Heart right ventricle (tissue), 16 donors: ENCODE results near the gene HDAC11. TPM values are rescaled to one million over a fixed set of nuclear protein-coding genes. Genes with fewer than 3 reads are reported as not detected.
"Not testable (repeated sequence)": the region's sequence is repeated elsewhere in the genome, so short reads cannot be mapped to it uniquely, and the experiment has no call there.

Source experiments
- ATAC-seq, 8 donors: fragments of 200-7000 bp; cut with Tn5 transposase; one replicate each; pipeline ENCODE4 v1.9.1; 2020; ENCODE audit warnings: mild to moderate bottlenecking in 8 of 8, moderate library complexity in 8 of 8, moderate number of reproducible peaks in 1 of 8
- DNase-seq, 2 donors: peaks; one replicate each; pipeline ENCODE4 v3.0.0-alpha.2; 2020
- H3K27ac ChIP-seq, 10 donors: fragments of 200-600 bp; sonication (generic) in 2 of 10; one replicate each; pipeline versions ENCODE4 v1.5.0 to v1.8.0; 2020 to 2022; ENCODE audit warnings: mild to moderate bottlenecking in 3 of 10
- H3K27me3 ChIP-seq, 7 donors: fragments of 200-600 bp; one replicate each; pipeline ENCODE4 v1.8.0; 2021 to 2022; ENCODE audit warnings: mild to moderate bottlenecking in 2 of 7
- H3K36me3 ChIP-seq, 9 donors: fragments of 200-600 bp; sonication (generic) in 1 of 9; one replicate each; pipeline versions ENCODE4 v1.5.0 to v1.8.0; 2020 to 2022; ENCODE audit warnings: mild to moderate bottlenecking in 2 of 9
- H3K4me1 ChIP-seq, 9 donors: fragments of 200-600 bp; sonication (generic) in 1 of 9; one replicate each; pipeline versions ENCODE4 v1.5.0 to v1.8.0; 2020 to 2022; ENCODE audit warnings: mild to moderate bottlenecking in 4 of 9
- H3K4me3 ChIP-seq, 10 donors: fragments of 200-600 bp; sonication (generic) in 2 of 10; one replicate each; pipeline versions ENCODE4 v1.5.0 to v1.8.0; 2020 to 2022; ENCODE audit warnings: mild to moderate bottlenecking in 7 of 10, moderate library complexity in 2 of 10
- H3K9me3 ChIP-seq, 11 donors: fragments of 200-600 bp in 10 of 11; sonication (generic) in 2 of 11; one replicate each; pipeline versions ENCODE4 v1.5.0 to v1.8.0; 2013 to 2022; ENCODE audit warnings: mild to moderate bottlenecking in 2 of 11, control low read depth in 1 of 11, moderate library complexity in 1 of 11
- WGBS, 2 donors: extraction: QIAGEN DNeasy Blood & Tissue Kit; methylation state at CpG; one replicate each; pipeline ENCODE4 v1.1.7; 2013; ENCODE audit warnings: inconsistent platforms in 1 of 2; 5-methylcytosine and 5-hydroxymethylcytosine counted together
- intact Hi-C, 10 donors: fragments of 100-400 bp; cut with DNase I; formaldehyde crosslinking; loops; one replicate each; pipeline versions ENCODE4 v1.11.1 to v1.14.2; 2022
- polyA plus RNA-seq, 2 donors: library from polyadenylated mRNA; stranded (reverse); fragments of 200-250 nt; gene quantifications; one replicate each; pipeline ENCODE4 v1.2.3, GENCODE V29; 2013
- total RNA-seq, 10 donors: library from RNA; stranded (reverse); fragmentation: NEBNext Ultra II Directional in 3 of 10; extraction: Animal tissue kit (Norgen Biotek cat#: 25700) in 3 of 10; gene quantifications; one replicate each; pipeline versions ENCODE4 v1.2.1 to v1.2.4, GENCODE V29; 2021 to 2023
- TF ChIP-seq, protein P1 (sequence below), 9 donors: fragments of 200-600 bp; sonication (generic) in 2 of 9; IDR thresholded peaks; one replicate each; pipeline versions ENCODE4 v1.5.0 to v1.8.0; 2021 to 2022; ENCODE audit warnings: antibody characterized with exemption in 9 of 9, mild to moderate bottlenecking in 5 of 9, moderate library complexity in 1 of 9
- donor health status: Arrhythmogenic right ventricular cardiomyopathy.
- donor health status: ischemic (EF 13 %, LVEDD 7.1; RV severe dilation, severe dysfunction).
- donor health status: healthy with polysubstance abuse.
- donor health status: DM: no; HTN: yes; CAD: no.
- donor health status: DM: no; HTN: no; CAD: no.
- donor health status: ischemic (EF 25% LVEDD 6.9; RV normal size, moderate dysfunction).
- donor health status: ischemic (EF 25% LVEDD 5.7; RV mildly dilated, moderate dysfunction).
- donor health status: healthy.
- donor health status: DM: yes; HTN: yes; CAD: no.
- donor health status: Ischemic cardiomyopathy.
- donor health status: ischemic (EF 35%, LVEDD 5.7; RV mildly dilated, moderate dysfunction).
- donor health status: nonischemic (EF 11% LVEDD 7.7; RV severe dilation, severe dysfunction).
- donor health status: DM: yes; HTN: yes; CAD: no.
- donor health status: PGD.
- donor health status: ischemic (EF 29% LVEDD 5.4; RV normal size, mild dysfunction).
- donor health status: nonischemic (EF 23%, LVEDD 6.1; RV moderate dilation, normal function).

Gene HDAC11
- total and polyA plus RNA-seq, 12 donors = 15.9 to 46.0 (median 33.3) TPM

GRCh38 chr3:13521309-13521708 lies 41.2 kb downstream of the HDAC11 start:
- Histone ChIP-seq H3K9me3 (no peaks in the 10 kb centered on the region), H3K36me3 (no peaks in the 10 kb centered on the region), H3K27me3 (no peaks in the 10 kb centered on the region), H3K4me3 (no peak overlapping the region), H3K27ac (no peak overlapping the region), H3K4me1 (peaks cover 21 to 42% (median 31%) of the 10 kb centered on the region in 9 donors)
- DNase-seq (no peak), ATAC-seq (no peak)
- intact Hi-C loops = no loop called here
- TF ChIP-seq, protein P1, sequence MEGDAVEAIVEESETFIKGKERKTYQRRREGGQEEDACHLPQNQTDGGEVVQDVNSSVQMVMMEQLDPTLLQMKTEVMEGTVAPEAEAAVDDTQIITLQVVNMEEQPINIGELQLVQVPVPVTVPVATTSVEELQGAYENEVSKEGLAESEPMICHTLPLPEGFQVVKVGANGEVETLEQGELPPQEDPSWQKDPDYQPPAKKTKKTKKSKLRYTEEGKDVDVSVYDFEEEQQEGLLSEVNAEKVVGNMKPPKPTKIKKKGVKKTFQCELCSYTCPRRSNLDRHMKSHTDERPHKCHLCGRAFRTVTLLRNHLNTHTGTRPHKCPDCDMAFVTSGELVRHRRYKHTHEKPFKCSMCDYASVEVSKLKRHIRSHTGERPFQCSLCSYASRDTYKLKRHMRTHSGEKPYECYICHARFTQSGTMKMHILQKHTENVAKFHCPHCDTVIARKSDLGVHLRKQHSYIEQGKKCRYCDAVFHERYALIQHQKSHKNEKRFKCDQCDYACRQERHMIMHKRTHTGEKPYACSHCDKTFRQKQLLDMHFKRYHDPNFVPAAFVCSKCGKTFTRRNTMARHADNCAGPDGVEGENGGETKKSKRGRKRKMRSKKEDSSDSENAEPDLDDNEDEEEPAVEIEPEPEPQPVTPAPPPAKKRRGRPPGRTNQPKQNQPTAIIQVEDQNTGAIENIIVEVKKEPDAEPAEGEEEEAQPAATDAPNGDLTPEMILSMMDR (IDR thresholded peaks at IDR 0.05) = no peak
- 63 to 65% methylated on average over 6 of the region's 6 CpGs for WGBS, 2 donors

- H3K27me3 ChIP-seq, H3K9me3 ChIP-seq, intact Hi-C loops, H3K36me3 ChIP-seq, DNase-seq, ATAC-seq, H3K27ac ChIP-seq, H3K4me3 ChIP-seq: not testable (repeated sequence)
- WGBS, 2 donors = 97 to 98% methylated on average over 2 of the region's 2 CpGs
- peaks cover 17 to 40% (median 29%) of the 10 kb centered on the region in 9 donors for H3K4me1 ChIP-seq
Measured at GRCh38 chr3:13521749-13522148, 41.6 kb downstream of the HDAC11 start.

DNA sequence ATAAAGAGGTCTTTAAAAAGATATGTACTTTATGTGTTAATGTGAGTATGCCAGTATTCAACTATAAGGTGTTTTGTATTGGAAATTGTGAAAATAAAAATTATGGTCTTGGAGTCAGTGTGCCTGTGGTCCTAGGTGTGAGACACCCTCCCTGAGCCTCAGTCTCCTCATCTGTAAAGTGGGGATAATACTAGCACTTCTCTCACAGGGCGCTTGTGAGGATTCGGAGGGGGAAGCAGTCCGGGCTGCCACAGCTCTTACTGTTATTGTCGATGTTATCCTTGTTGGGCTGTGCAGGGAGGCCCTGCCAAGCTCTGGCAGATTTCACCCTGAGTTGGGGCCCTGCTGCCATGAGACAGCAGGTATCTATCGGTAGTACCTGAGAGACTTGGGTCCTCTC lies 42.1 kb downstream of the HDAC11 start:
- Histone ChIP-seq H3K36me3 (no peaks in the 10 kb centered on the region), H3K4me3 (no peak overlapping the region), H3K27ac (no peak overlapping the region), H3K4me1 (peaks cover 12 to 35% (median 26%) of the 10 kb centered on the region in 9 donors), H3K9me3 (no peaks in the 10 kb centered on the region), H3K27me3 (no peaks in the 10 kb centered on the region)
- ATAC-seq = no peak
- TF ChIP-seq, protein P1 (IDR thresholded peaks at IDR 0.05) = no peak
- WGBS, 2 donors = 96 to 99% methylated on average over 5 of the region's 5 CpGs
- intact Hi-C loops = no loop called here
- DNase-seq = no peak

DNA sequence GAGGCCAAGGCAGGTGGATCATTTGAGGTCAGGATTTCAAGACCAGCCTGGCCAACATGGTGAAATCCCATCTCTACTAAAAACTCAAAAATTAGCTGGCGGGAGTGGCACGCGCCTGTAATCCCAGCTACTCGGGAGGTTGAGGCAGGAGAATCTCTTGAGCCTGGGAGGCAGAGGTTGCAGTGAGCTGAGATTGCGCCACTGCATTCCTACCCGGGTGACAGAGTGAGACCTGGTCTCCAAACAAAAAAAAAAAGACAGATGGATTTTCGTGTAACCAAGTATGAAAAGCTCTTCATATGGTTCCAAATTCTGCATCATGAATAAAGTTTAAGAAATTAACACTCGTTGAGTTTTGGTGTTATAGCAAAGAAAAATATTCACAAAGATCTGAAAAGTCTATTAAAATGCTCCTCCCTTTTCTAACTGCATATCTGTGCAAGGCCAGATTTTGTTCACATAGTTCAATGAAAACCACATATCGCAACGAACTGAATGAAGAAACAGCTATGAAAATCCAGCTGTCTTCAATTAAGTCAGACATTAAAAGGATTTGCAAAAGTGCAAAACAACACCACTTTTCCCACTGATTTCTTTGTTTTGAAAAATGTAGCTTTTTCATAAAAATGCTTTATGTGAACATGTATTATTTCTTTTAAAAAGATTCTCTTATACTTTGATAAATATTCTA lies 45.0 kb downstream of the HDAC11 start:
- H3K4me3 ChIP-seq = no peak overlapping the region
- peak overlapping the region in 7 of 10 donors; percentile 3 to 75 (median 52) for H3K27ac ChIP-seq
- 87 to 89% methylated on average over 10 of the region's 10 CpGs for WGBS, 2 donors
- H3K27me3 ChIP-seq = no peaks in the 10 kb centered on the region
- DNase-seq (no peak), ATAC-seq (peak in 1 of 8 donors; percentile 35)
- intact Hi-C loops = no loop called here
- no peaks in the 10 kb centered on the region for H3K9me3 ChIP-seq
- H3K36me3 ChIP-seq = no peaks in the 10 kb centered on the region
- TF ChIP-seq, protein P1 (IDR thresholded peaks at IDR 0.05) = no peak
- H3K4me1 ChIP-seq = peaks cover 0 to 34% (median 10%) of the 10 kb centered on the region in 9 donors
